ENCODE results near the gene LTBP4.
"Not testable (repeated sequence)": the region's sequence is repeated elsewhere in the genome, so short reads cannot be mapped to it uniquely, and the experiment has no call there.

The LTBP4 gene

GRCh38 chr19:40650749-40651305, 49.7 kb downstream of the LTBP4 start:
- Histone ChIP-seq H3K36me3 (ENCODE audit: control insufficient read depth, insufficient read depth, low read length) (no peaks in the 10 kb centered on the region), H3K4me3 (ENCODE audit: low read length) (no peak overlapping the region), H3K4me1 (ENCODE audit: control insufficient read depth, insufficient read depth, low read length) (no peaks in the 10 kb centered on the region), H3K27ac (ENCODE audit: low read length) (no peak overlapping the region), H3K9me3 (ENCODE audit: control insufficient read depth, insufficient read depth, low read length) (no peaks in the 10 kb centered on the region), H3K27me3 (ENCODE audit: control insufficient read depth, insufficient read depth, low read length) (peaks cover 1% of the 10 kb centered on the region; the same call in 1 of the 2 replicates)
- WGBS (ENCODE audit: insufficient coverage, insufficient read length) = no CpG with 5 or more reads among the region's 8 CpGs
- no peak for DNase-seq (ENCODE audit: low read depth, low spot score)

GRCh38 chr19:40652303-40652702, 51.1 kb downstream of the LTBP4 start:
- not testable (repeated sequence) for H3K27ac ChIP-seq (ENCODE audit: low read length); H3K4me3 ChIP-seq (ENCODE audit: low read length); H3K36me3 ChIP-seq (ENCODE audit: control insufficient read depth, insufficient read depth, low read length); H3K27me3 ChIP-seq (ENCODE audit: control insufficient read depth, insufficient read depth, low read length); H3K4me1 ChIP-seq (ENCODE audit: control insufficient read depth, insufficient read depth, low read length); DNase-seq (ENCODE audit: low read depth, low spot score); H3K9me3 ChIP-seq (ENCODE audit: control insufficient read depth, insufficient read depth, low read length)
- WGBS (ENCODE audit: insufficient coverage, insufficient read length) = no CpG with 5 or more reads among the region's 11 CpGs

GRCh38 chr19:40655684-40656083, 54.5 kb downstream of the LTBP4 start:
- H3K27me3 ChIP-seq (ENCODE audit: control insufficient read depth, insufficient read depth, low read length); H3K4me1 ChIP-seq (ENCODE audit: control insufficient read depth, insufficient read depth, low read length); H3K27ac ChIP-seq (ENCODE audit: low read length); DNase-seq (ENCODE audit: low read depth, low spot score); H3K9me3 ChIP-seq (ENCODE audit: control insufficient read depth, insufficient read depth, low read length); H3K36me3 ChIP-seq (ENCODE audit: control insufficient read depth, insufficient read depth, low read length); H3K4me3 ChIP-seq (ENCODE audit: low read length): not testable (repeated sequence)
- WGBS (ENCODE audit: insufficient coverage, insufficient read length) = no CpG with 5 or more reads among the region's 7 CpGs

DNA sequence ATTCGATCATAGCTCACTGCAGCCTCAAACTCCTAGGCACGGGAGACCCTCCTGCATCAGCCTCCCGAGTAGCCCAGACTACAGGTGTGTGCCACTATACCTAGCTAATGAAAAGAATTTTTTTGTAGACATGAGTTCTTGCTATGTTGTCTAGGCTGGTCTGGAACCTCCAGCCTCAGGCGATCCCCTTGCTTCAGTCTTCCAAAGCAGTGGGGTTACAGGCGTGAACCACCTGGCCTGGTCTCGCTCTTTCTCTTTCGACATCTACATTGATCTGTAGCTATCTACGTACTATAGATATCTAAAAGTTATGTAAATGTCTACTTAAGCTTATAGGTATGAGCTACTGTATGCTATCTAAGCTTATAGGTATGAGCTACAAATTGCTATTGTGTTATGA, 56.9 kb downstream of the LTBP4 start:
- Histone ChIP-seq H3K4me1 (ENCODE audit: control insufficient read depth, insufficient read depth, low read length) (no peaks in the 10 kb centered on the region), H3K4me3 (ENCODE audit: low read length) (no peak overlapping the region), H3K9me3 (ENCODE audit: control insufficient read depth, insufficient read depth, low read length) (no peaks in the 10 kb centered on the region), H3K36me3 (ENCODE audit: control insufficient read depth, insufficient read depth, low read length) (no peaks in the 10 kb centered on the region), H3K27ac (ENCODE audit: low read length) (no peak overlapping the region), H3K27me3 (ENCODE audit: control insufficient read depth, insufficient read depth, low read length) (peaks cover 1% of the 10 kb centered on the region; the same call in 1 of the 2 replicates)
- no peak for DNase-seq (ENCODE audit: low read depth, low spot score)
- WGBS (ENCODE audit: insufficient coverage, insufficient read length) = no CpG with 5 or more reads among the region's 8 CpGs

- H3K27ac ChIP-seq (ENCODE audit: low read length) = no peak overlapping the region
- no peaks in the 10 kb centered on the region for H3K36me3 ChIP-seq (ENCODE audit: control insufficient read depth, insufficient read depth, low read length)
- DNase-seq (ENCODE audit: low read depth, low spot score) = no peak
- WGBS (ENCODE audit: insufficient coverage, insufficient read length) = no CpG with 5 or more reads among the region's 5 CpGs
- H3K9me3 ChIP-seq (ENCODE audit: control insufficient read depth, insufficient read depth, low read length) = no peaks in the 10 kb centered on the region
- no peak overlapping the region for H3K4me3 ChIP-seq (ENCODE audit: low read length)
- H3K27me3 ChIP-seq (ENCODE audit: control insufficient read depth, insufficient read depth, low read length) = peaks cover 1% of the 10 kb centered on the region; the same call in 1 of the 2 replicates
- peaks cover 2% of the 10 kb centered on the region; the same call in 1 of the 2 replicates for H3K4me1 ChIP-seq (ENCODE audit: control insufficient read depth, insufficient read depth, low read length)
These were observed 57.9 kb downstream of the LTBP4 start for GRCh38 chr19:40659116-40659515.

DNA sequence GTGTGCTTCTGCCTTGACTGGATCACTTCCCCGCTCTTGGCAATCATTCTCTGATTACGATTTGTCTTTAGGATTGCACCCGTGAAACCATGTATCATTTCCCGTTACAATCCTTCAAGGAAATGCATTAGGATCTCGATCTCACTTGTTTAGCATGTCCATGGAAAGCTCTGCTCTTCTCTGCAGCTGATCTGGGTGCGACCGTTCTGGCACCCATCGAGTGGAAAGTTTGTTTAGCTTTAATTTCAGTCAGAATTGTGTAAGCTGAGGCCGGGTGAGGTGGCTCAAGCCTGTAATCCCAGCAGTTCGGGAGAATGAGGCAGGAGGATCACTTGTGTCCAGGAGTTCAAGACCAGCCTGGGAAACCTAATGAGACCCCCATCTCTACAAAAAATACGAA, 58.4 kb downstream of the LTBP4 start:
- H3K36me3 ChIP-seq (ENCODE audit: control insufficient read depth, insufficient read depth, low read length) = no peaks in the 10 kb centered on the region
- peaks cover 1% of the 10 kb centered on the region; the same call in 1 of the 2 replicates for H3K27me3 ChIP-seq (ENCODE audit: control insufficient read depth, insufficient read depth, low read length)
- H3K4me1 ChIP-seq (ENCODE audit: control insufficient read depth, insufficient read depth, low read length) = peaks cover 2% of the 10 kb centered on the region; the same call in 1 of the 2 replicates
- whole genome bisulfite sequencing (ENCODE audit: insufficient coverage, insufficient read length) = no CpG with 5 or more reads among the region's 11 CpGs
- H3K4me3 ChIP-seq (ENCODE audit: low read length) = no peak overlapping the region
- no peaks in the 10 kb centered on the region for H3K9me3 ChIP-seq (ENCODE audit: control insufficient read depth, insufficient read depth, low read length)
- H3K27ac ChIP-seq (ENCODE audit: low read length) = no peak overlapping the region
- DNase-seq (ENCODE audit: low read depth, low spot score) = no peak

DNA sequence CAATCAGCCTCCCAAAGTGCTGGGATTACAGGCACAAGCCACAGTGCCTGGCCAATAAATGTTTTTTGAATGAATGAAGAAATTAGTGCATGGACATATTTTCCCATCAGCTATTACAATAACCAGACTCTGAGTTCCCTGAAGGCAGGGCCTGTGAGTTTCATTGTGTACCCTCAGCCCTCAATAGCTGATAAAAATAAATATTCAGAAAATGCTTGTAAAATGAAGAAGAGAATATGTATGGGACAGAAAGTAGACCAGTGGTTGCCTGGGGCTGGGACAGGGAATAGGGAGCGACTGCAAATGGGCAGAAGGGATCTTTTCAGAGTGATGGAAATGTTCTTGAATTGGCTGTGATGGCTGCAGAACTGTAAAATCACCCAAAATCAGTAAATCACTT, 60.4 kb downstream of the LTBP4 start:
- H3K27ac ChIP-seq (ENCODE audit: low read length) = no peak overlapping the region
- H3K4me1 ChIP-seq (ENCODE audit: control insufficient read depth, insufficient read depth, low read length) = peaks cover 2% of the 10 kb centered on the region; the same call in 1 of the 2 replicates
- H3K36me3 ChIP-seq (ENCODE audit: control insufficient read depth, insufficient read depth, low read length) = no peaks in the 10 kb centered on the region
- no peaks in the 10 kb centered on the region for H3K27me3 ChIP-seq (ENCODE audit: control insufficient read depth, insufficient read depth, low read length)
- WGBS (ENCODE audit: insufficient coverage, insufficient read length) = no CpG with 5 or more reads among the region's 1 CpG
- H3K9me3 ChIP-seq (ENCODE audit: control insufficient read depth, insufficient read depth, low read length) = no peaks in the 10 kb centered on the region
- DNase-seq (ENCODE audit: low read depth, low spot score) = no peak
- no peak overlapping the region for H3K4me3 ChIP-seq (ENCODE audit: low read length)

DNA sequence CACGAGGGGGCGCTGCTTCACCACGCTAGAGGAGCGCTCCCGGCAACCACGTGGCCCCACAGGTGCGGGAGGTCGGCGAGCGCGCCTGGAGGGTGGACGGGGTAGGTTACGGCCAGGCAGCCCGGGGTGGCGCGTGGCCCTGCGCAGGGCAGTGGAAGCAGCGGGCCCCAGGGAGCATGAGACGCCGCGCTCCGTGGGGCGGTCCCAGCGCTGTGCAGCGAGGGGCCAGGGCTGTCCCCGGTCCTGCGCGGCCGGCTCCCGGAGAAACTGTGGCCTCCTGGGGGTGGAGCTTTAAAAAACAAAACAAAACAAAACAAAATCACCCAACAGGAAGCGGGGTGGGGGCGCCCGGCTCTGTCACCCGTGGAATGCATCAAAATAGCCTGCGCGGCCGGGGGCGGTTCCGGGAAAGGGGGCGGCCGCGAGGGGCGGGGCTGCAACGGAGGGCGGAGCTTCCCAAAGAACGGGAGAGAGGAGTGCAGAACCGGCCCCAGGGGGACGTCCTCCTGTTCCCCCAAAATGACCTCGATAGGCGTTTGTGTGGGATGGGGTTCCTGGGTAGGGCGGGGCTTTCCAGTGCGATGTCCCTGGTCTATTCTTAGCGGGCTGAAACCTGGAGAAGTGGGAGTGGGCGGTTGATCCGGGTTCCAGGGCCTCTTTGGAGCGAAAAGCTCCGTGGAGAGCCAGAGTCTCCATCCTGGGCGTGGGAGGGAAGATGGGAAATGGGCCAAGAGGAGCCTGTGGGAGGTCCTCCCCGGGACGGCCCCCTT, 61.9 kb downstream of the LTBP4 start:
- DNase-seq (ENCODE audit: low read depth, low spot score) = peak; percentile 85
- WGBS (ENCODE audit: insufficient coverage, insufficient read length) = no CpG with 5 or more reads among the region's 60 CpGs
- H3K4me1 ChIP-seq (ENCODE audit: control insufficient read depth, insufficient read depth, low read length) = peaks cover 2% of the 10 kb centered on the region; the same call in 1 of the 2 replicates
- H3K27me3 ChIP-seq (ENCODE audit: control insufficient read depth, insufficient read depth, low read length) = no peaks in the 10 kb centered on the region
- no peaks in the 10 kb centered on the region for H3K36me3 ChIP-seq (ENCODE audit: control insufficient read depth, insufficient read depth, low read length)
- no peaks in the 10 kb centered on the region for H3K9me3 ChIP-seq (ENCODE audit: control insufficient read depth, insufficient read depth, low read length)
- H3K4me3 ChIP-seq (ENCODE audit: low read length) = peak overlapping the region; percentile 68; the same call in 1 of the 2 replicates
- no peak overlapping the region for H3K27ac ChIP-seq (ENCODE audit: low read length)

DNA sequence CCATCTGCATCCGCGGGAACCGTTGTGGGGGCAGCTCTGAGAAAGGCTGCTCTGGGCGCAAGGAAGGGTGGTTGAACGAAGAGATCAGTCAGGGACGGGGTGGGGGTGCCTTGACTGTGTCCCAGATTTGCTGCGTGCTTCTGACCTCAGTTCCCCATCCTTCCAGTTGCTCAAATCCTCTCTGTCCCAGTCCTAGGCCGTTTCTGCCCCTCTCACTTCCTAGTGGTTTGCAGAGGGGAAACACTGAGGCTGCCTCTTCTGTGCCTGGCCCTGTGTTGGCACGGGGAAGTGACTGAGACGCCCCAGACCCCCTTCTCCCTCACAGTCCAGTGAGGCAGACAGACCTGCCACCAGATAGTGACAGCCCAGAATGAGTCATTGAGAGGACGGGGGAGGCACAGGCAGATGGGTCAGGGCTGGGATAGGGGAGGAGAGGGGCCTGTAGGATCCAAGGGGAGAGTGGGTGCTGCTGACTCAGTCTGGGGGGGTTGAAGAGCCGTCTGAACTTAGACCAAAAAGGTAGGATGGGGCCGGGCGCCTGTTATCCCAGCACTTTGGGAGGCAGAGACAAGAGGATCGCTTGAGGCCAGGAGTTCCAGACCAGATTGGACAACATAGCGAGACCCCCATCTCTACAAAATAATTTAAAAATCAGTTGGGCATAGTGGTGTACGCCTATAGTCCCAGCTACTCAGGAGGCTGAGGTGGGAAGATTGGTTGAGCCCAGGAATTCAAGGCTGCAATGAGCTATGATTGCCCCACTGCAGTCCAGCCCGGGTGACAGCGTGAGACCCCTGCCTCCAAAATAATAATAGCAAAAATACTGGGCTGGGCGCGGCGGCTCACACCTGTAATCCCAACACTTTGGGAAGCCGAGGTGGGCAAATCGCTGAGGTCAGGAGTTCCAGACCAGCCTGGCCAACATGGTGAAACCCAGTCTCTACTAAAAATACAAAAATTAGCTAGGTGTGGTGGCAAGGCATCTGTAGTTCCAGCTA, 62.8 kb downstream of the LTBP4 start:
- H3K27ac ChIP-seq (ENCODE audit: low read length) = no peak overlapping the region
- no peaks in the 10 kb centered on the region for H3K27me3 ChIP-seq (ENCODE audit: control insufficient read depth, insufficient read depth, low read length)
- no CpG with 5 or more reads among the region's 24 CpGs for WGBS (ENCODE audit: insufficient coverage, insufficient read length)
- H3K4me1 ChIP-seq (ENCODE audit: control insufficient read depth, insufficient read depth, low read length) = peaks cover 2% of the 10 kb centered on the region; the same call in 1 of the 2 replicates
- H3K36me3 ChIP-seq (ENCODE audit: control insufficient read depth, insufficient read depth, low read length) = no peaks in the 10 kb centered on the region
- H3K4me3 ChIP-seq (ENCODE audit: low read length) = peak overlapping the region; percentile 68; the same call in 1 of the 2 replicates
- H3K9me3 ChIP-seq (ENCODE audit: control insufficient read depth, insufficient read depth, low read length) = no peaks in the 10 kb centered on the region
- no peak for DNase-seq (ENCODE audit: low read depth, low spot score)

GRCh38 chr19:40666803-40667438, 65.8 kb downstream of the LTBP4 start:
- H3K9me3 ChIP-seq (ENCODE audit: control insufficient read depth, insufficient read depth, low read length) = no peaks in the 10 kb centered on the region
- no peak overlapping the region for H3K4me3 ChIP-seq (ENCODE audit: low read length)
- whole genome bisulfite sequencing (ENCODE audit: insufficient coverage, insufficient read length) = no CpG with 5 or more reads among the region's 14 CpGs
- H3K36me3 ChIP-seq (ENCODE audit: control insufficient read depth, insufficient read depth, low read length) = peaks cover 16% of the 10 kb centered on the region
- peaks cover 2% of the 10 kb centered on the region; the same call in 1 of the 2 replicates for H3K4me1 ChIP-seq (ENCODE audit: control insufficient read depth, insufficient read depth, low read length)
- no peak for DNase-seq (ENCODE audit: low read depth, low spot score)
- no peaks in the 10 kb centered on the region for H3K27me3 ChIP-seq (ENCODE audit: control insufficient read depth, insufficient read depth, low read length)
- H3K27ac ChIP-seq (ENCODE audit: low read length) = no peak overlapping the region
